ENCODE results near the gene IL17REL.
"Not testable (repeated sequence)": the region's sequence is repeated elsewhere in the genome, so short reads cannot be mapped to it uniquely, and the experiment has no call there.

The IL17REL gene

DNA sequence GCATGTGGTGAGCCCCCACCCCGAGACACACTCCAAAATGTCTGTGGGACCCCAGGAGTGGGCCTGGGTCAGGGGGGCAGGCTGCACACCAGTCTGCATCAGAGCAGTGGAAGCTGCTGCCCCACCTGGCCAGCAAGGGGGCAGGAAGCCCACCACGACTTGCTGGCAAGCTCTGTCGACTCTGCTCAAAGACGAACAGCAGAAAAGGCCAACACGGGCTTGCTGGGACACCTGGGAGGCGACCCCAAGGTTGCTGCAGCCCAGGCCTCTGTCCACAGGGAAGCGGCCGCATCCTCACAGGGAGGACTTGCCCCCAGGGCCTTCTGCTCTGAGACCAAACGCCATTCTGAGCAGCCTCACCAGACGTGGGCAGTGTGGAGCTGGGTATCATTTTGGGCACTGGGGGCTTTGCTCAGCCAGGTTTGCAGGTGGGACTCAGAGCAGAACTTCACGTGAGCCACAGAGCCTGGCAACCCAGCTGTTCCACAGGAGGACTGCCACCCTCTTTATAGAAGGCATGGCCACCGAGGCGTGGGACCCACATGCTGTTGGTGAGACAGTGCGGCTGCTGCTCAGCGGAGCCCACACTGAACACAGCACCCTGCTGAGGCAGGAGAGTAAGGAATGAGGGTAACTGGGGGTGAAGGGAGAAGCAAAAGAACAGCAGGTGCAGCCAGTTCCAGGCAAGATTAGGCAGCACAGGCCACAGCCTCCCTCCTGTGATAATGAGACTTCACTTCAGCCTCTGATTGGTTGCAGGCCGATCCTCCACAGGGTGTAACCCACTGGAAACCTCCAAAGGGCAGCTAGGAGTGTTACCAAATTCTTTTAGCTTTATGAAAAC, 11.0 kb downstream of the IL17REL start:
- DNase-seq: no peak

DNA sequence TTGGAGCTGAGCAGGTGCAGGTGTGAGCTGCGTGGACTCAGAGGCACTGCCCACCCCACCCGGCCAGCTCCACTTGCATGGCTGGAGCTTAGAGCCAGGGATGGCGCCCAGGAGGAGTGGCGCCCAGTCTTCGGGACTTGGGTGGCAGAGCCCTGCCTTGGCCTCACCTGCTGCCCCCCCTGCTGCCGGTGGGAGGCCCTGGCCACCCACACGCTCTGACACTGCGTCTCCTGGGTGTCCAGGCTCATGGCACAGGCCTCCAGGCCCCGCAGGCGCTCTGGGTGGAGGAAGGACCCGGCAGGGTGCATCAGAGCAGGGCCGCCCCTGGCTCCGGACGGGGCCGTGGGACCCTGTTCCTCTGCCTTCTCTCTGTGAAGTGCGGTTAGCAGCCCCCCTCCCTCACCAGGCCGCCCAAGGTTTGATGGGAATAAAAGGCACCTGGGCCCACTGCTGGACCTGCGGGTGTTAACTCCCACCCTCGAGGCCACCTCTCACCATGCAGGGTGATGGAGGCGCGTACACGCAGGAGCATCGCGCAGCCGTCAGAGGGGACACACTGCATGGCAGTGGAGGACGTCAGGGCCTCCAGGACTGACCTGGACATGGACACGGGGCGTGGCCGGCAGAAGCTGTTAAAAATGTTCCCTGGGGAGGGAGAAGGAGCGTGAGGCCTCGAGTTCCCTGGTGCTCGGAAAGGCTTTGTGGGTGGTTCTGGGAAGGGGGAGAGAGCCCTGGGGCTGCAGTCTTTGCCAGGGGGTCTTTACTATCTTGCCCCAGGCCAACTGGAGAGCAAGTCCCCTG, 11.8 kb downstream of the IL17REL start:
- no peak for DNase-seq

- no peak for DNase-seq
Measured at GRCh38 chr22:49999946-50000586, 12.5 kb downstream of the IL17REL start.

DNA sequence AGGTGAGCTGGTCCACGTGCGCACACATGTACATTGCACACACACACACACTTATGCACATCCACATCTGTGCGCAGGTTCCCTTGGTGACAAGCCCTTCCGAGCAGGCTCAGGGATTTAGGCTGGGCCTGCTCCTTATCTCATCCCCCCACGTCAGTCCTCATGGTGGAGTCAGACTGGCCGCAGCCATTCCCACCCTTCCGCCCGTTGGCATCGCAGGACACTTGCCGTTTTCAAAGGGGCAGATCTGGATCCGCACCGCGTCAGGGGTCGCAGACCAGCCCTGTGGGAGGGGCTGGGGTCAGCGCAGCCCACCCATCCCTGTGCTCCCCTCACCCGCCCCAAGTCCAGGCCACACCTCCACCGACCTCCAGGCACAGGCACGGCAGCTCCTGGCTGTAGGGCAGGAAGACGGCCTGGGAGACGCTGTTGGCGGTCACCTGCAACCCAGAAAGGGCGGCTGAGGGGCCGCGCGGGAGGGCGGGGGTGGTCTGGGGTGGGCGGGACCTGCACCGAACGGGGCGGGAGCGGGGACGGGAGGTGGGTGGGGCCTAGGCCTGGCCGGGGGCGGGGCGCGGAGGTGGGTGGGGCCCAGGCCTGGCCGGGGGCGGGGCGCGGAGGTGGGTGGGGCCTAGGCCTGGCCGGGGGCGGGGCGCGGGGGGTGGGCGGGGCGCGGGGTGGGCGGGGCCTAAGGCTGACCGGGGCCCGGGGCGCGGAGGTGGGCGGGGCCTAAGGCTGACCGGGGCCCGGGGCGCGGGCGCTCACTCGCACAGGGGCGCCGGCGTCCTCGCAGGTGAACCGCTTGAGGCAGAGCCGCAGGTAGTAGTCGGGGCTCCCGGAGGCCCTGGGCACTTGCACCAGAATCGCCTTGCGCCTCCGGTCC, 13.3 kb downstream of the IL17REL start:
- DNase-seq: no peak

GRCh38 chr22:49998718-49999062, 13.9 kb downstream of the IL17REL start:
- DNase-seq: no peak

GRCh38 chr22:49997932-49998717, 14.4 kb downstream of the IL17REL start:
- no peak for DNase-seq

- DNase-seq: no peak
Measured at GRCh38 chr22:49997251-49997599, 15.3 kb downstream of the IL17REL start.

DNA sequence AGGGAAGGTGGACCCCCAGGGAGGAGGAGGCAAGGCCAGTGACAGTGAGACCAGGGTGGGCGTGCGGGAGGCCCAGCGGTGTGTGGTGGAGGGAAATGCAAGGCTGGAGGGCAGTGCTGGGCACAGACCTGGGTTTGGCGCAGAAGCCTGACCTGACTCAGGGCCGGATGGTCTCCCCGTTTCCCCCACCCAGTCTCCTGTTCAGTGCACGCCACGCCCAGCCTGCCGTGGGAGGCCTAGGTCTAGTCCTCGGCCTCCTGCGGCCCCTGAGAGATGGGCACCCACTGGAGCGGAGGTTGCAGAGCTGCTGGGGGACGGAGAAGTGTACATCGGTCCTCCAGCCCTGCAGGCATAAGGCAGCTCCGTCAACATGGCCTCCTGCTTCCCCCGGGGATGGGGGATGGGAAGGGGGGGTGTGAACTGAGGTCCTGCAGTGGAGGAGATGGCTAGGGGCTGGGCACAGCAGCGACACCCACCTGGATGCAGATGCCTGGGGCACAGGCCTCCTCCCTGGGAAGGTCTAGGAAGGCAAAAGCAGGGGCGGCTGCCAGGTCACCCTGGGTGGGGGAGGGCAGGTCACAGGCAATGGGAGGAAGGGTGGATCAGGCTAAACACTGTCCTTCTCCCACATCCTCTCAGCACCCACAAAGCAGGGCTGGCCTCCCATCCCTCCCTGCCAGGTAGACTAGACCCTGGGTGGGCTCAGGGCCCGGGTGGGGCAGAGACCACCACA, 15.9 kb downstream of the IL17REL start:
- DNase-seq: no peak

GRCh38 chr22:49996119-49996517, 16.4 kb downstream of the IL17REL start:
- DNase-seq: no peak

DNA sequence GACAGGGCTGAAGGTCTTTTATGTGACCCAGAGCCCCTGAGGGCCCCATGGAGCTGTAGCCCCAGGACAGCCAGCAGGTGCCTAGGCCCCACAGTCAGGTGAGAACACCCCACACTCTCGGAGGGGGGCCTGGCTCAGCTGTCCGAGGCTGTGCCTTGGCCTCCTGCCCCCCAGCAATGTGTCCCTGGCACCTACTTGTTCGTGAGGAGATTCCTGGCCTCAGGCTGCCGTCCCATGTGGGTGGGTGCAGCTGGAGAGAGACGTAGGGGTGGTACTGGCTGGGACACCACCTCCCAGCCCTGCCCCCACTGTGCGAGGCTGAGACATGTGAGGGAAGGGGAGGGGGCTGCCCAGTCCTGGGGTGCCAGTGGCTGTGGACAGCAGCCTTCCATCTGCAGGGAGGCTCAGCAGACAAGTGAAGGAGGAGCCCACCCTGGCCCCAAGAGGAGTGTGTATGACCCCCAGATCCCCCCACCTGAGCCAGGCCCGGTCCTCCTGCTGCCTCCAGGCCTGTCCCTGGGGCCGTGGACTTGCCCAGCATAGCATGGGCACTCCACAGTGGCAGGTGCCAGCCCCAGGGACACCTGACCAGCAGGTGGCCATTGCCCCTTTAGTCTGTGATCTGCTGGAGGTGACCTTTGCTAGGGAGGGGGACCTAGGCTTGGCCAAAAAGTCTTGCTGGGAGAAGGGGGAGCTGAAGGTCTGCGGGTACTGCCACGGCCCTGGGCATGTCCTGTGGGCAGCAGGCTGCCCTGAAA, 17.0 kb downstream of the IL17REL start:
- DNase-seq: no peak

GRCh38 chr22:49995041-49995360, 17.6 kb downstream of the IL17REL start:
- no peak for DNase-seq

DNA sequence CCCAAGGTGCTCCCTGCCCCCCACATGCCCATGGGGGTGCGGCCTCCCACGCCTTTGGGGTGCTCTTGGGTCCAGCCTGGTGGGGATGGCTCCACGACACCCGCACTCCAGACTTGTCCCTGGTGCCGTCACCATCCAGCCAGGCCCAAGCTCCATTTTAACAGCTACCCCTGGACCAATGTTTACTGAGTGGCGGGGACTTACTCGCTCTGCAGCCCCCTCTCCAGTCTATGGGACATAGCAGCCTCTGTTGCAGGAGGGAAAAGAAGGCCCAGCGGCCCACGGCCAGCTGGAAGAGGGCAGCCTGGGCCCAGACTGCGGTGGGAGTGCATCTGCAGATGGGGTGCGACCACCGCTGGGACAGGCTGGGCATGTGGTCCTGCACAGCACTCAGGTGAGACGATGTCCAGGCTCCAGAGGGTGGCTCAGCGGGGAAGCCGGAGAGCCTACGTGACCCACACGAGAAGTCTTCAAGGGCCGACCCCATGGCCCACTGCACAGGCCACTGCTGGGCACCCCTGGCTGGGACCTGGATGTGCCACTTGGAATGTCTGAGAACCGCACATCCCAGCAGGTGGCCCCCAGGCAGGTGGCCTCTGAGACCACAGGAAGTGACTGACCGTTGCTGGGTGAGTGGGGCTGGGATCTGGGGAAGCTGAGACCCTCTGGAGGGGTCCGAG, 18.1 kb downstream of the IL17REL start:
- DNase-seq: no peak

- DNase-seq: no peak
Measured at GRCh38 chr22:49993649-49994360, 18.8 kb downstream of the IL17REL start.

DNA sequence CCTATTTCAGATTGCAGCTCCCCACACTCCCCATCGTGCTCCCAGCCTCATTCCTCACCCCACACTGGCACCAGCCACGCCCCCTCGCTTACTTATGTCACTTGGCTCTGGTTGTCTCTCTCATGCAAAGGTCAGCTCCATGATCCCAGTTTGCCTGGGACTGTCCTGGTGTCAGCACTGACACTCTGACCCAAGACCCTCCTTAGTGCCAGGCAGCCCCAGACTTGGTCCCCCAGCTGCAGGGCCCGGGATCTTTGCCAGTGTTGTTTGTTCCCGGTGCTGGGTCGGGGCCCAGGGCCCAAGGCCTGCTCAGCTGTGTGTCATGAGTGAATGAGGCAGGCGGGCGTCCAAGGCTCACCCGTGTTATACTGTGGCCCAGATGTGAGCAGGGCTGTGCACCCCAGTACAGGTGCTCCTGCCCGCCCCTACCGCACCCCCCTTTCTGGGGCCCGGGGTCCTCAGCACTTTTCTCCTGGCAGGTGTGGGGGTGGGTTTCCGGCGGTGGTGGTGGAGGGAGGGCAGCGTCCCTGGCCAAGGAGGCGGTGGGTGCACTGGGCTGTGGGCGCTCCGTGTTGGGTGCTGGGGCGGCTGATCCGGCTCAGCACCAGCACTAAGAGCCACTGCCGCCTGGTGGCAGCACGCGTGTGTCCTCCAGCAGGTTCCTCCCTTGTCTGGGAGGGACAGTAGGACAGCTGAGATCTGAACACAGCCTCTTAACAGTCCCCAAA, 19.5 kb downstream of the IL17REL start:
- DNase-seq: no peak

DNA sequence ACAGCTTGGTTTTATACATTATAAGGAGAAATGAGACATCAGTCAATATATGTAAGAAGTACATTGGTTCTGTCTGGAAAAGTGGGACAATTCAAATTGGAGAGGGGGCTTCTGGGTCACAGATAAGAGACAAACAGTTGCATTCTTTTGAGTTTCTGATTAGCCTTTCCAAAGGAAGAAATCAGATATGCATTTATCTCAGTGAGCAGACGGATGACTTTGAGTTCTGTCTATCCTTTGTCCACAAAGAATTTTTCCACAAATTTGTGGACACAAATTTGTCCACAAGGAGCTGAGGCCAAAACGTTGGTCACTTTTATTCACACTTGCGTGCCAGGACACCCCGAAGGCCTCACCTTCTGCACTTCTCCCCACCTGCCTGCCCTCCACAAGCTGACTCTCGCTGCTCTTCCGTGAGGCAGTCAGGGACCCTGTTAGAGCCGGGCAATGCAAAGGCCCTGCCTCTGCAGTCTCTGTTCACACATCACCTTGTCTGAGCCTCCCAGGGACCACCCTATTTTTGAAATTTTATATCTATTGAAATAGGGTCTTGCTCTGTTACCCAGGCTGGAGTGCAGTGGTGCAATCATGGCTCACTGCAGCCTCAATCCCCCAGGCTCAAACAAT, 20.5 kb downstream of the IL17REL start:
- no peak for DNase-seq

- no peak for DNase-seq
Measured at GRCh38 chr22:49991167-49991566, 21.4 kb downstream of the IL17REL start.

DNA sequence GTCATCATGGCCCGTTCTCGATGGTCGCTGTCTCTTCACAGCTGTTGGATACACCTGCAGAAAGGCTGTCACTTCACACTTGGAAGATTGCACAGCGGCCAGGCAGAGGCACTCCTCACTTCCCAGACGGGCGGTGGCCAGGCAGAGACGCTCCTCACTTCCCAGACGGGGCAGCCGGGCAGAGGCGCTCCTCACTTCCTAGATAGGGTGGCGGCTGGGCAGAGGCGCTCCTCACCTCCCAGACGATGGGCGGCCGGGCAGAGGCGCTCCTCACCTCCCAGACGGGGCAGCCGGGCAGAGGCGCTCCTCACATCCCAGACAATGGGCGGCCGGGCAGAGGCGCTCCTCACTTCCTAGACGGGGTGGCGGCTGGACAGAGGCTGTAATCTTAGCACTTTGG, 22.7 kb downstream of the IL17REL start:
- DNase-seq: not testable (repeated sequence)

DNA sequence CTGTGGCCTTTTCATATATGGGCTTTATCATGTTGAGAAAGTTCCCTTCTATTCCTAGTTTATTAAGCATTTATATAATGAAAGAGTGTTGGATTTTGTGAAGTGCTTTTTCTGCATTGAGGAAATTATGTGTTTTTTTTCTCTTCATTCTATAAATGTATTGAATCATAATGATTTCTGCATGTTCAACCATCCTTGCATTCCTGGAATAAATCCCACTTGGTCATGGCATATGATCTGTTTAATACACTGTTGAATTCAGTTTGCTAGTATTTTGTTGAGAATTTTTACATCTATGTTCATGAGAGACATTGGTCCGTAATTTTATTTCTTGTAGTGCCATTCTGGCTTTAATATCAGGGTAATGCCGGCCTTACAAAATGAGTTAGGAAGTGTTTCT, 26.2 kb downstream of the IL17REL start:
- DNase-seq: no peak

Data from NCI-H446 treated with DMSO at 0.1 percent for 48 hours (cell line).